Urothelium cell line (cell line): ENCODE results near the gene IL12RB2.

ENCODE experiments used
- DNase-seq: peaks from one replicate; pipeline ENCODE4 v3.0.0; 2011; ENCODE audit warnings: low spot score, mixed read lengths
- FAIRE-seq: peaks from 2 replicates; lab custom pipeline; 2011; peaks lifted over from hg19 to GRCh38; lab: Jason Lieb, UNC

The IL12RB2 gene

DNA sequence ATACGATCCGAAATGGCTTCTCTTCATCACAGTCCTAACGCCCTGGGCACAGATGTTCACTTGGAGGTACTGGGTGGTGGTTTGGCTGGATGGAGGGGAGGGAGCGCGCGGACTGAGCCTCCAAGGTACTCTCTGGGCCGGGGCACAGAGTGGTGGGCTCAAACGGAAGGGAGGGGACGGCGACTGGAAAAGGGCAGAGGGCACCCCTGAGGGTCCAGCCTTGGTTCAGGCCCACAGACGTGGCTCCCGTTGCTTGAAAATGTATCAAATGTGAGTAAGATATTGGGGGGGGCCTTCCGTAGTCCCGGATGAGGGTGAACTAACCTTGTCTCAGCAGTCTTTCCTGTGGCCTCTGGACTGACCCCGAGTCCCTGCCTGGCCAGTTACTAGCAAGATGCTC is 463 bp downstream of the IL12RB2 start:
- FAIRE-seq (no peak), DNase-seq (no peak)

DNA sequence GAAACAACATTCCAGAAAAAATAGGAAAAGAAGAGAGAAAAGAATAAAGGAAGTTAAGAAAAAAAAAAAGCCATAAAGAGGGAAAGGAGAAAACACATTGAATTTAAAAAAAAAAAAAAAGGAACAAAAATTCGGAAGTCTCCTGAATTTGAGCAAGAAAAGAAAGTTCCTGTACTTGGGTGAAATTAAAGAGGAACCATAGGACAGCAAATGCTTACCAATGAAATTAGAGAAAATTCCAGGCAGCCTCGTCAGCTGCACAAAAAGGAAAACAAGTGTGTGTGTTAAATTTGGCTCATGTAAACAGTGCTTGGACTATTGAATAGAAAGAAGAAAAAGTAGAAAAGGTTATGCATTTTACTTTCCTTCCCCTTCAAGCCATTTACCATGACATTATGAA is 4.9 kb downstream of the IL12RB2 start:
- FAIRE-seq: no peak
- DNase-seq: no peak

DNA sequence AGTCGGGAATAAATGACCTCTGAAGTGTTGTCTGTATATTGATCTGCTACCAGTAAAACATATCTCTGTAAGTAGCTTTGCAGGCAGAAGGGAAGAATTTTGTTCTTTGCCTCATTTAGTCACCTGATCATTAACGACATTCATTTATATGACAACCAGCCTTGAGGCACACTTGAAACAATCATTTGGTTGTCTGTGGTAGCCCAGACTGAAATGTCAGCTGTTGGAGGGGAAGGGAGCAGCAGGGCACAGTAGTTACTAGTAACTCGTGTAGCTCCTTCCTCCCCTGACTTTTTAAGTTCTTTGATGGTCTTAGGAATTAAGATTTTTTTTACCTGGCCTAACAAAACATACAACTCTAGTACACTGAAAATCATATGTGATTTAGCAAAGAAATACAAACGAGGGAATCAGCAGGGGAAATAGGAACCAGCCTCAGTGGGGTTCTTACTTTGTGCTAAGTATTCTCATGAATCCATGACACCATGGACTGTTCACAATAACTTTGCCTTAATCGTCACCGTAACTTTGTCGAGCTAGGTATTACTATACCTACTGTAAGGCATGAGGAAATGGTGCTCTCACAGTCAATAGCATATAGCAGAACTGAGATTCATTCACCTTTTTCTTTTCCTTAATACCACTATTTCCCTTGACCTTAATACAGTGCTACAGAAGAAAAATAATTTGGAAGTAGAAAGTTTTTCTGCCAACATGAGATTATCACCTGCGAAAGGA is 6.4 kb downstream of the IL12RB2 start:
- no peak for FAIRE-seq

DNA sequence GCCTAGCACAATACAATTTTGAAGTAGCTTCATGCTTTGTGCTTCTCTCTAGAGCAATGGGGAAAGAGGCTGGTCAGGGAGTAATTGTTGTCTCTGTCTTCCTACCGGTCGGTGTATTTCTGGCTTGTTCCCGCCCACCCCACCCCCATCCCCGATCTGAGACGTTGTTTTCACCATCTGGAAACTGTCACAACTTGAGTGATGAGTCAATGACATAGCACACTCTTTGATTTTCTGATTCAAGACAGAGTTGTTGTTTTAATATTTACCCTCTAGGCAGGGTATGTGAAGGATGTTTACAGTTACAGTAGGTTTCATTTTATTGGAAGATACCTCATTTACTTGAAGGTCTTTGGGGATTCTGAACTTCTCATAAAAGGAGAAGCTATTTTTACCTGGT is 7.0 kb downstream of the IL12RB2 start:
- no peak for FAIRE-seq

More for the DNA sequence above, 6.4 kb downstream of the IL12RB2 start:
- no peak for DNase-seq

DNA sequence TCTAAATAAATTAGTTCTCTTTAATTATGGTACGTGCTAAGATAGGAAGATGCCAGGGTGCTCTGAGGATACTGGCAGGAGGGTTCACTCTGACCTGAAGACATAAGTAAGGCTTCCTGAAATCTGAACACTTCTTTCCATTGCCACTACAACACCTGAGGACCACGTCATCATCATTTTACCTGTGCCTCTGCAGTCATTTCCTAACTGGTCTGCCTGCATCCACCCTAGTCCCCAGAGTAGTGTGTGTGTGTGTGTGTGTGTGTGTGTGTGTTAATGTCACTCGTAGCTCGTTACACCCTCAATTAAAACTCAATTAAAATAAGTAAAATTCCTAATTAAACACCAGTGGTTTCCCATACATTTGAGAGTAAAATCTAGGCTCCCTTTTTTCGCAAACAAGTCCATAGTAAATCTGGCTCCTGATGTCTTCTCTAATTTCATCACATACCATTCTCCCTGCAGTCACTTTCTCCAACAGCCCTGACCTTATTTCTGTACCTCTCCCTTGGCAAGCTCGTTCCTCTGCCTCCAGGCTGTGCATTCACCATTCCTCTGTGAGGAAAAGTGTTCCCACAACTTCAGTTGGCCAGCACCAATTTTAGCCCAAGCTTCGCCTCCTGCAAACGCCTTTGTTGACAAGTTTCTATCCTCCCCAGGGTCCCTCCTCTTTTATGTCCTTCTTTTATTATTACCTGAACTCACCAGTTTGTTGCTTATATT is 8.7 kb downstream of the IL12RB2 start:
- FAIRE-seq: no peak
- no peak for DNase-seq

More for the DNA sequence above, 7.0 kb downstream of the IL12RB2 start:
- DNase-seq: no peak

DNA sequence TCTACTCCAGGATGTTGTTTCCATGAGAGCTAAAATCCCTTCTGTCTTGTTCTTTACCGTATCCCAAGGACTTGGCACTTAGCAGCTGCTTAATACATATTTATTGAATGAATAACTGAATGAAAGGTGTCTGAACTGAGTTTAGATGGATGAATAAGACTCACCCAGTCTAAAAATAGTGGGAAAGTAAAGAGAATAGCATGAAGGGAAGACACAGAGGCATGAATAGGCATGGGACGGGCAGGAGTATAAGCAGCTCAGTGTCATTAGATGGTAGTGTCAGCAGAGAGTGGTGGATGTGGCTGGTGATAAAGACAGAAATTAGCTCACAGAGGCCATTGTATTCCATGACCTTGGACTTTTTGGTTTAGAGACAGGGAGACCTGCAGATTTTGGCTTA is 9.2 kb downstream of the IL12RB2 start:
- no peak for FAIRE-seq
- no peak for DNase-seq

DNA sequence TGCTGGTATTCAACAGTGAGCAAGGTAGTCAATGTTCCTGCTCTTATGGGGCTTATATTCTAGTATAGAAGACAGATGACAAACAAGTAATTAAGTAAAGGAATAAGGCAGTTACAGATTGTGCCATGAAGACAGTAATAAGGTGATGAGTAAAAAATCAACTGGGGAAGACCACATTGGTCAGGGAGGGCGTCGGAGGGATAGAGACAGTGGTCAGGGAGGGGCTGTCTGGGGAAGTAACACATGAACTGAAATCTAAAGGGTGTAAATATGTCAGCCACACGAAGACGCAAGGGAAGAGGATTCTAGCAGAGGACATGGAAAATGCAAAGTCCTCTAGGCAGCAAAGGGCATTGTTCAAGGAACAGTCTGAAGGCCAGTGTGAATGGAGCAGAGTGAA is 10.1 kb downstream of the IL12RB2 start:
- FAIRE-seq: no peak

DNA sequence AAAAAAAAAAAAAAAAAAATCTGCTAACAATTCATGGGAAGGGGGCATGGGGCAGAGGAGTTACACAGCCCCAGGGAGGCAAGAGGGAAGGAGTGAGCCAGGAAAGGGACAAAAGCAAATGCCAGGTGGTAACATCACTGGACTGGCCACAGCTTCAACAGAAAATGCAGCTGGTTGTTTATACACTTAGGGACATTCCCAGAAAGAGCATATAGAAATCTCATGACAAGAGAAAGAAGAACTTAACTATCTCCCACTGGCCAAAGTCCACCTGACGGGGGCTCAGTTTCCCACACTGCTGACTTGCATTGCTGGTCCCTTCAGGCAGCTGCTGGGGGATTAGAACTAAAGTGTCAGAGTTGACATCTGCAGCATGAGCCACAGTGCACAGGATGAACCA is 14.8 kb downstream of the IL12RB2 start:
- FAIRE-seq (no peak), DNase-seq (no peak)

More for the DNA sequence above, 10.1 kb downstream of the IL12RB2 start:
- no peak for DNase-seq

DNA sequence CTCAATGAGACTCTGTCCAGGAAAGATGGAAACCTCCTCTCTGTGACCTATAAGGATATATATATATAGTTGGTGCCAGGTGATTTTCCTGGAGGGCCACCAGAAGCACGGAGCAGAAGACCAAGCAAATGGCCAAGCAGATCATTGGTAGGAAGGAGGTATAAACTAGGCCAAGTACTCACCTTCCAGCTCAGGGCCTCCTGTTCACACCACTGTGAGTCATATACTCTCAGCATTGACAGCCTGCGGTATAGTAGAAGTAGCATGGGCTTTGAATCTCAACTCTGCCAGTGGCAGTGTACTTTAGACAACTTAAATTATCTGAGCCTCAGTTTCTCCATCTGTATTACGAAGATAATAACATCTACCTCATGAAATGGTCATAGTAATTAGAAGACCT is 15.4 kb downstream of the IL12RB2 start:
- FAIRE-seq (no peak), DNase-seq (no peak)

DNA sequence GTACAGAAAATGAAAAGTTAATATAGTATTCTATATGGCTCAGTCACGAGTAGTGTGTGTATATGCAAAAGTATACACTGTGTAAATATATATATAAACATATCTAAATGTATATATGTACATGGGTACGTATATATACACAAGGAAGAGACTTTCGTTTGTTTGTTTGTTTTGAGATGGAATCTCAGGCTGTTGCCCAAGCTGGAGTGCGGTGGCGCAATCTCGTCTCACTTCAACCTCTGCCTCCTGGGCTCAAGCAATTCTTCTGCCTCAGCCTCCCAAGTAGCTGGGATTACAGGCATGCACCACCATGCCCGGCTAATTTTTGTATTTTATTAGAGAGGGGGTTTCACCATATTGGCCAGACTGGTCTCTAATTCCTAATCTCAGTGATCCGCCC is 16.4 kb downstream of the IL12RB2 start:
- FAIRE-seq (no peak), DNase-seq (no peak)

DNA sequence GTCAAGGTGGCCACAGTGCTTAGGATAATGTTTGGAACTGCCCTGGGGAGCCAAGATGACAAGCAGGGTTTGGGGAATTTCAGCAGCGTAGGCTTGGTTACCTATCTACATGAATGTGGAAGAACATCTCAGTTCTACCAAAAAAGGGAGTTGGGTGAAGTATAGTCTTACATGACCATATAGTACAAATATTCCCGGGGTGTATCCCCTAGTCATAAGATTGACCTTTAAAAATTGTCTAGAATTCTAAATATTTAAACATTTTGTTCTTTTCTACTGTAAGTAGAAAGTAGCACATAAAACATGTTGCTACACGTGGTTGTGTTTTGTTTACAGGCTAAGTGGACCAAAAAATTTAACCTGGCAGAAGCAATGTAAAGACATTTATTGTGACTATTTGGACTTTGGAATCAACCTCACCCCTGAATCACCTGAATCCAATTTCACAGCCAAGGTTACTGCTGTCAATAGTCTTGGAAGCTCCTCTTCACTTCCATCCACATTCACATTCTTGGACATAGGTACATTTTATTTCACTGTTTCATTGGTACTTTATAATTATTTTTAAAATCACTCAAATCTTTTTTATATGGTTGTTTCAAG is 20.3 kb downstream of the IL12RB2 start:
- DNase-seq (no peak), FAIRE-seq (no peak)

DNA sequence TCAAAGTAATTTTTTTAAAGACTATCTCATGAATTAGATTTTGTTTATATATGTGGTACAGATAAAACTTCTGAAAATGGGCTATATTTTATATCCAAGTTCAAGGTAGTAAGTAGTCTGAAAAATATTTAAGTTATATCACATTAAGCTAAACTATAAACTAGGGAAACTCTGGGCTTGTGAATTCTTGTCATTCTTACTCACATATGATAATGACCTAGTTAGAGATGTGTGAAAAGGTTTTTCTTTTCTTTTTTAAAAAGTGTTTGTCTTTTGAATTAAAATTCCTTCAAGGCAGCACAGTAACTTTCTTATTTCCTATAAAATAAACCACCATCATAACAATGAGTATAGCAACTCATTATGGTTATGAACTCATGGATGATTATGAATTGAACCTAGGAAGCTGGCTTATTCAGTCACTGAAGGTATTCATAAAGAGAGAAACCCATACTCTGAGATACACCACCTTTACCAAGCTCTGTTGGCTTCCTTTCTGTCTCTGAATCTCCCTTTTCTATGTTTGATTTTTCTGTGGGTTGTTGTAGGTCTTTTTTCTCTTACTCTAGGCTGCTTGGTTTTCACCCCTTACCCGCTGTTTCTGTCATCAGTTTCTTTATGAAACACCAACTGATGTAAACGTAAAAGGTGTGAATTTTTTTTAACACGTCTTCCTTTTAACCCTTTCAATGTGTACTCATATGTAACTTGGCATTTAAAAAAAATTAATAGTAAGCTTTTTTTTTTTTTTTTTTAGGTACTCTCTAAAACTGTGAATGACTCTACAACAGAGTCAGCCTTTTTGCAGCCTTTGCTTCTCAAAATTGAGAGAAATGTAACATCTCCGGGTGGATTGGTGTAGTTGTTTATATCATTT is 25.2 kb downstream of the IL12RB2 start:
- no peak for DNase-seq
- FAIRE-seq: no peak

DNA sequence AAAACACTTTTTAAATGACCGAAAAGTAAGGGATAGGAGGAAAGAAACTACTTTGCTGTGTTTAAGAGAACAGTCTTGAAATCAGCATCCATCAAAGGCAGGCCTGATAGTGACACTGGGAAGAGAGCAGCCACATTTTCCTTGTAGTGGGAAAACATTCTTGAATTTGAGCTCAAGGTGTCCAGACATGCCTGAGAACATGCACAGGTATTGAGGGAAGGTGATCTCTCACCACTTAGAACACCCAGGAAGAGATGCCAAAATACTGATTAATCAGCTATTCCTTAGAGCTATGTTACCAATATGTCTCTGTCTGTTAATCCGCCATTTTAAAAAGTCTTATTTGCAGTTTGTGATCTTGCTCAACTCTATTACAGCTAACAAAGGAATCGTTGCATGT is 25.9 kb downstream of the IL12RB2 start:
- no peak for FAIRE-seq
- no peak for DNase-seq

DNA sequence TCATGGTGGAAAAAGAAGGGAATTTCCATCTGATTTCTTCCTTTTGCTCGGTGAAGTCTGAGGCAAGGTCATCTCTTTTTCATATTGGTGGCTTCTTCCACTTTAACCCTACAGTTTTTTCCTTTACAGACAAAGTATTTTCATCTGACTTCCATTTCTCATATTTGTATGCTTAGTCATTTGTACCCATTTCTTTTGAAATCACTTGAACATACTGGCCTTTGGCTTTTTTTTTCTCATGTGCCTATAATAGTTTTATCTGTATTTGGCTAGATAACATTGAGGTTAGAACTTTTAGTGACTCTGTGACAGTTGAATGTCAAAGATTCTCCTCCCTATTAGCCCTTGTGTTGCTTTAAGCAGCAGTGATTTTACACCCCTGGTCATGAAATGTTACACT is 27.7 kb downstream of the IL12RB2 start:
- FAIRE-seq (no peak), DNase-seq (no peak)

DNA sequence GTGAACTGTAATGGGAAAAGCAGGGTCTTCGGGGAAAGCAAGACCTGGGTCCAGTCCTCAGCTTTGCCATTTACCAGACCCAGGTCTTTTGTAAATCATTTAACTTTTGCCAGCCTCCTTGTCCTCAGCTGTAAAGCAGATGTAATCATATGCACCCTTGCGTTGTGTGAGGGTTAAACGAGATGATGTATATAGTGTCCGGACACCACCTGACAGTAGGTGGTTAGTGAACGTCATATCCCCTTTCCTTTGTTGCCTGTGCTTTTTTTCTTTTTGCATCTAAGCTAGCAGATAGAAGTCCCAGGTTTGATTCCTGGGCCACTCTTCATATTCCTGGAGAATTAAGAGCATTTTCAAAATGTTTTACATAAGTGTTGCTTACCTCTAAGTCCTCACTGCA is 28.5 kb downstream of the IL12RB2 start:
- DNase-seq (no peak), FAIRE-seq (no peak)

DNA sequence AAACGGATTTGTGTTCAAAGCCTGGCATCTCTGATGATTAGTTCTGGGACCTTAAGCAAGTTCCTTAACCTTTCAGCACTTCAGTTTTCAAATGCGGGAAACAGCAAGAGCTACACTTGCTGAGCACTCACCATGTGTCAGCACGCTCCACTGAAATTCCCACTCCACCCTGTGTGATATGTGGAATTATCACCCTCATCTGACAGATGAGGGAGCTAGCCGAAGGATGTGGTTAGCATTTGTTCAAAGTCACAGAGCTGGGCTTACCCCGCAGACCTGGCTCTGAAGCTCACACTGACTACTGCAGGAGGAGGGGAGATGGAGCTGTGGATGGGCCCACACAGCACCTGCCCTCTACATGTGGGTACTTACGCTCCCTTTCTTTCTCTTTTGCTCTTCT is 29.1 kb downstream of the IL12RB2 start:
- FAIRE-seq (no peak), DNase-seq (no peak)

DNA sequence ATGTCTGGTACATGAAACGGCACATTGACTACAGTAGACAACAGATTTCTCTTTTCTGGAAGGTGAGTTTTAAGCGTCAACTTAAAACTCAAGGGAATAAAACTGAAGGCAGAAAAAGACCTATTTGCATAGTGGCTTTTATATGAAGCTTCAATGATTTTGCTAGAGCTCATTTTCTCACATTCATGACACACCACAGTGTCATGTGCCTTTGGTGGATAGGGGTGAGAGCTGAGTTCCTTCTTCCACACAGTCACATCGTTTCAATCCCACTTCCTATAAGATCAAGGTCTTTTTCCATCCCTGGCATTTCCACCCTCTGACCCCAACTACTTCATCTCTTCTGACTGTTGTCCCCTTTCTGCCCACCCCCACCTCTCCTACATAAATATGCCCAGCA is 31.0 kb downstream of the IL12RB2 start:
- DNase-seq (no peak), FAIRE-seq (no peak)

DNA sequence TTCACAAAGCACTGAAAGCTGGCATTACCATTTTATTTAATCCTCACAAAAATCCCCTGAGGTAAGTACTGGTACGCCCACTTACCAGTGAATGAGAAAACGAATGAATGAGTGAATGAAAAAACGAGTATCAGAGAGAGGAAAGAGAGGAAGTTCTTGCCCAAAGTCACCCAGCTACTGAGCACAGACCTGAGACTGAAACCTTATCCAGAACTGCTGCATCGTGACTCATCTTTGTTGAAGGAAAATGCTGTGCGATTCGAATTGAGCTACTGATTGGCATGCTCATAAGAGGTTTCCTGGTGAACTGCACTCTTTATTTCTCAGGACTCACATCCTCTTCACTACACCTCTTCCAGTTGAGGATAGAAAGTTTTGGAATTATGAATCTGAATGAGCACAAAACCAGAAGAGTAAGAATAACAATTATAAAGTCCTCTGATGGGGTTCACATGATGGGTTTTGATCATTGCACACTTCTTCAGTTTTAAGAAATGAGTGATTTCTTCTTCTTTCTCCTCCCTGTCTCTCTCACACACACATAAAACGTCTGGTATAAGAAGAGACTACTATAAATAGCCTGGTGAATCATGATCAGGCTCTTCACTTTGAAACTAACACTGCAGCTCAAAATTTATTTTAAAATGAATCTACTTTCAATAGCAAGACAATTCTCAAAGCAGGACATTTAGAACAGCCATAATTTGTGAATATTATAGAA is 32.1 kb downstream of the IL12RB2 start:
- peak; percentile 70 for DNase-seq
- peak; percentile 44 for FAIRE-seq

DNA sequence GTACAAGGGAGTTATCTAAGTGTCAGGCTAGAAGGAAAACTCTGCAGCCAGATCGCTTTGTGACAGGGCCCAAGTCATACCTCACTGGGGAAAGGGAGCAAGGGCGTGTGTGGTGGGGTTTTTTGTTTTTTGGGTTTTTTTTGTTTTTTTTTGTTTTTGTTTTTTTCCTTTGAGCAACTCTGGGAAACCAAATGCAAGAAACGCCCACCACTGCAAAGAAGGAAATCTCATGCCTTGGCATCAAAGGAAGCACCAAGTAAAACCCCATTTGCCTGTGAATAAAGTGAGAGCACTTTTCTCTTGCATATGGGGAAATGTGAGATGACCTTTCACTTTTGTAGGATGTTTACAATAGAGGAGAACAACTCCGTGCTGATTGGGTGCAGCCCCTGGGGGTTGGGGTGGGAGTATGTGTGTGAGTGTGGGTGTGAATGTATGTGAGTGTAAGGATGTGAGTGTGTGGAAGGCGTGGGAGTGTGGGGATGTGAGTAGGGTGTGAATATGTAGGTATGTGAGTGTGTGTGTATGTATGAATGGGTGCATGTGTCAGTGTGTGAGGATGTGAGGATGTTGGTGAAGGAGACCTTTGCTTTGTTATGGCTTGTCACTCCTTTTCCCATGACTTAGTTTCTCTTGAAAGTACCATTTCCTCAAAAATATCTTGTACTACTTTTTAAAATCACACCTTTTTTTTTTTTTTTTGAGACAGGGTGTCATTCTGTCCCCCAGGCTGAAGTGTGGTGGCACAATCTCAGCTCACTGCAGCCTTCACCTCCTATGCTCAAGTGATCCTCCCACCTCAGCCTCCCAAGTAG is 34.6 kb downstream of the IL12RB2 start:
- FAIRE-seq (no peak), DNase-seq (no peak)

DNA sequence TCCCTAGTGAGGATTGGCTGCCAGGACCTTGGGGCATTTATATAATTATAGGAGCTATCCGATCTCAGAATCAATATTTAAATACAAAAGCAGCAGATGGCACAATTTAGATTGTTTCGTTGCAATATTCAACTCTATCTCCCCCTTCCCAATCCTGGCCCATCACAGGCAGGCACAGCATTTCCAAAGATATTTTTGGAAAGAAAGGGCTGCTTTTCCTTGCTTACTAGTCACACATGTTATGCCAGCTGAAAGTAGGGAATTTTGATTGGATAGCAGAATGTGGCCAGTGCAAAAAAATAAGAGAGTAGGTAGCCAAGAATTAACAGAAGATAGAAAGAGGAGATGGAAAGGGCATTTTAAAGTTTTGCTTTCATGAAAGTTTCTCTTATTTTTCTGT is 37.9 kb downstream of the IL12RB2 start:
- FAIRE-seq (no peak), DNase-seq (no peak)
